SK-N-SH (cell line): ENCODE measurements around the gene DHDH. TPM values are rescaled to one million over a fixed set of nuclear protein-coding genes. Genes with fewer than 3 reads are reported as not detected.
"Not testable (repeated sequence)": the region's sequence is repeated elsewhere in the genome, so short reads cannot be mapped to it uniquely, and the experiment has no call there.

Experiments
- CTCF ChIA-PET: fragments of 300-600, 350-600 bp; formaldehyde crosslinking; extraction: SDS; loops from one replicate; lab custom pipeline; 2021; lab: Yijun Ruan, JAX
- POLR2A ChIA-PET: fragments of 350-600 bp; sonication (Branson Sonifier 250); formaldehyde crosslinking; extraction: SDS; loops from one replicate; lab custom pipeline; 2020; ENCODE audit warnings: antibody characterized with exemption, inconsistent platforms; lab: Yijun Ruan, JAX
- DNase-seq: peaks from one replicate; pipeline ENCODE4 v3.0.0; 2012
- H2AFZ ChIP-seq: fragments of 200-600 bp; sonication (generic); 2 replicates; pipeline ENCODE4 v1.8.1; 2016; ENCODE audit warnings: antibody characterized with exemption, mild to moderate bottlenecking, low read depth
- H3F3A ChIP-seq: fragments of 200-600 bp; sonication (generic); replicated peaks from 2 replicates; pipeline ENCODE3; 2016; ENCODE audit warnings: antibody characterized with exemption, mild to moderate bottlenecking; ENCODE audit not compliant: insufficient read depth
- H3K27ac ChIP-seq, 2 experiments: fragments of 200-500 bp in 1 of 2; fragments of 200-600 bp in 1 of 2; sonication (Bioruptor generic) in 1 of 2; sonication (generic), shearing (Covaris generic) in 1 of 2; 2 replicates each; pipeline versions ENCODE4 v1.5.1 to v1.6.1; 2014 to 2016; ENCODE audit warnings: low read depth in 2 of 2, inconsistent platforms in 1 of 2, low read length in 1 of 2, mild to moderate bottlenecking in 1 of 2, mixed read lengths in 1 of 2
- H3K27me3 ChIP-seq: fragments of 200-600 bp; sonication (generic), shearing (Covaris generic); 2 replicates; pipeline ENCODE4 v1.6.1; 2016; ENCODE audit warnings: mixed run types; ENCODE audit not compliant: insufficient read depth
- H3K36me3 ChIP-seq, 2 experiments: fragments of 200-500 bp in 1 of 2; fragments of 200-600 bp in 1 of 2; sonication (Bioruptor generic) in 1 of 2; sonication (generic) in 1 of 2; replicated peaks in 1 of 2; 2 replicates each; pipeline versions ENCODE3 to v1.5.1; 2014 to 2016; ENCODE audit warnings: low read length in 1 of 2, mild to moderate bottlenecking in 1 of 2; ENCODE audit not compliant: insufficient read depth in 2 of 2, control insufficient read depth in 1 of 2
- H3K4me1 ChIP-seq, 2 experiments: fragments of 200-500 bp in 1 of 2; fragments of 200-600 bp in 1 of 2; sonication (Bioruptor generic) in 1 of 2; sonication (generic), shearing (Covaris generic) in 1 of 2; 2 replicates each; pipeline versions ENCODE4 v1.5.1 to v1.6.1; 2014 to 2016; ENCODE audit warnings: low read depth in 1 of 2, low read length in 1 of 2, mixed run types in 1 of 2; ENCODE audit not compliant: insufficient read depth in 2 of 2, control insufficient read depth in 1 of 2
- H3K4me2 ChIP-seq: fragments of 200-600 bp; sonication (generic), shearing (Covaris generic); 2 replicates; pipeline ENCODE4 v1.6.1; 2017; ENCODE audit warnings: mixed run types
- H3K4me3 ChIP-seq, 2 experiments: fragments of 200-500 bp in 1 of 2; fragments of 200-600 bp in 1 of 2; sonication (Bioruptor generic) in 1 of 2; sonication (generic), shearing (Covaris generic) in 1 of 2; 2 replicates each; pipeline versions ENCODE4 v1.5.1 to v1.8.1; 2014 to 2016; ENCODE audit warnings: low read depth in 2 of 2, inconsistent platforms in 1 of 2, low read length in 1 of 2, mild to moderate bottlenecking in 1 of 2, mixed read lengths in 1 of 2, moderate library complexity in 1 of 2
- H3K79me2 ChIP-seq: fragments of 200-600 bp; sonication (generic); 2 replicates; pipeline ENCODE4 v1.8.1; 2017; ENCODE audit warnings: mild to moderate bottlenecking; ENCODE audit not compliant: insufficient read depth
- H3K9ac ChIP-seq: fragments of 200-600 bp; sonication (generic); 2 replicates; pipeline ENCODE4 v1.6.1; 2017; ENCODE audit warnings: mixed run types
- H3K9me2 ChIP-seq: fragments of 200-600 bp; sonication (generic); 2 replicates; pipeline ENCODE4 v1.6.1; 2017; ENCODE audit warnings: mixed run types
- H3K9me3 ChIP-seq: fragments of 200-600 bp; sonication (generic); 2 replicates; pipeline ENCODE4 v1.6.1; 2017; ENCODE audit warnings: mixed run types, mild to moderate bottlenecking, moderate library complexity
- H4K20me1 ChIP-seq: fragments of 200-600 bp; sonication (generic); 2 replicates; pipeline ENCODE4 v1.6.1; 2017; ENCODE audit warnings: mild to moderate bottlenecking, mixed run types; ENCODE audit not compliant: insufficient read depth
- FOXM1 ChIP-seq: IDR thresholded peaks from 2 replicates; pipeline ENCODE4 v1.4.0; 2012; ENCODE audit warnings: low read depth, mild to moderate bottlenecking
- GABPA ChIP-seq: IDR thresholded peaks from 2 replicates; pipeline ENCODE4 v1.4.0; 2012; ENCODE audit warnings: low read depth, mild to moderate bottlenecking
- IRF3 ChIP-seq: fragments of 150-350 bp; IDR thresholded peaks from 2 replicates; pipeline ENCODE4 v1.6.1; 2016; ENCODE audit warnings: mild to moderate bottlenecking, low read depth, low read length
- MXI1 ChIP-seq: IDR thresholded peaks from 2 replicates; pipeline ENCODE4 v1.6.1; 2012; ENCODE audit warnings: mild to moderate bottlenecking, low read depth, low read length, improper control_type of control experiment
- NRF1 ChIP-seq: IDR thresholded peaks from 2 replicates; pipeline ENCODE4 v1.6.1; 2012; ENCODE audit warnings: low read depth, mild to moderate bottlenecking, low read length
- RXRA ChIP-seq: IDR thresholded peaks from 2 replicates; pipeline ENCODE4 v1.4.0; 2012; ENCODE audit warnings: low read depth, mild to moderate bottlenecking, borderline replicate concordance
- SIN3A ChIP-seq: IDR thresholded peaks from 2 replicates; pipeline ENCODE4 v1.6.1; 2012; ENCODE audit warnings: low read depth, mild to moderate bottlenecking, low read length, moderate library complexity, borderline replicate concordance
- TEAD4 ChIP-seq: IDR thresholded peaks from 2 replicates; pipeline ENCODE4 v1.4.0; 2012; ENCODE audit warnings: mild to moderate bottlenecking, borderline replicate concordance; ENCODE audit not compliant: insufficient read depth
- WGBS: methylation state at CpG from one replicate; pipeline ENCODE4 v1.1.6; 2017; ENCODE audit warnings: low lambda C conversion rate; 5-methylcytosine and 5-hydroxymethylcytosine counted together
- polyA plus RNA-seq, 3 experiments: library from polyadenylated mRNA; depleted of rRNA; stranded (reverse); fragments of >200 nt; gene quantifications; 2 replicates each; pipeline ENCODE4 v1.2.3, GENCODE V29; 2012
- TF ChIP-seq, protein P1 (sequence below): fragments of 150-350 bp; IDR thresholded peaks from 2 replicates; pipeline ENCODE4 v1.6.1; 2017; ENCODE audit warnings: antibody characterized with exemption, low read length, low read depth, borderline replicate concordance
- TF ChIP-seq, protein P2 (sequence below): IDR thresholded peaks from 2 replicates; pipeline ENCODE4 v1.4.0; 2012; ENCODE audit warnings: low read depth, borderline replicate concordance
- TF ChIP-seq, protein P3 (sequence below): IDR thresholded peaks from 2 replicates; pipeline ENCODE4 v1.6.1; 2012; ENCODE audit warnings: mild to moderate bottlenecking, low read depth, low read length, moderate library complexity
- TF ChIP-seq, protein P4 (sequence below): IDR thresholded peaks from 2 replicates; pipeline ENCODE4; 2012

Gene DHDH
- polyA plus RNA-seq, 1 of the 3 experiments (the other 2 are of a cell fraction) = 0.72 TPM

DNA sequence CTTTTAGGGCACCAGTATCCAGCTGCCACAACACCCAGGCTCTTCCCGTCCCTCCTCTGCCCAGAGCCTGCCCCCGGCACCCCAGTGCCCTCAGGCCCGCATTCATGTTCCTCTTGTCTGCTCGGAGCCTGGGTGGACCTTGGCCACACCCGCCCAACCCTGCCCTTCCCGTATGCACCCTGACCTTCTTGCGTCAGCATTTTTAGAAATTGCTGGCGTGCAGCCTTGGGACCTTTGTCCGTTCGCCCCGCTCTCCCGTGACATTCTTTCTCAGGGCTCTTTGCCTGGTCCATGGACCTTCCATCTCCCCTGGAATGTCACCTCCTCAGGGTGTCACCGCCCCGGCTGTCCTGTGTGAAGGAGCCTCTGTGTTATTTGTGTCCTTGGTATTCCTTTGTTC lies 25.8 kb upstream of the DHDH start:
- TF ChIP-seq SIN3A = no peak
- TF ChIP-seq NRF1 = no peak
- TF ChIP-seq FOXM1 = no peak
- TF ChIP-seq RXRA = no peak
- no peak for TF ChIP-seq GABPA
- TF ChIP-seq, protein P1, sequence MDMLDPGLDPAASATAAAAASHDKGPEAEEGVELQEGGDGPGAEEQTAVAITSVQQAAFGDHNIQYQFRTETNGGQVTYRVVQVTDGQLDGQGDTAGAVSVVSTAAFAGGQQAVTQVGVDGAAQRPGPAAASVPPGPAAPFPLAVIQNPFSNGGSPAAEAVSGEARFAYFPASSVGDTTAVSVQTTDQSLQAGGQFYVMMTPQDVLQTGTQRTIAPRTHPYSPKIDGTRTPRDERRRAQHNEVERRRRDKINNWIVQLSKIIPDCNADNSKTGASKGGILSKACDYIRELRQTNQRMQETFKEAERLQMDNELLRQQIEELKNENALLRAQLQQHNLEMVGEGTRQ = no peak
- TF ChIP-seq, protein P2, sequence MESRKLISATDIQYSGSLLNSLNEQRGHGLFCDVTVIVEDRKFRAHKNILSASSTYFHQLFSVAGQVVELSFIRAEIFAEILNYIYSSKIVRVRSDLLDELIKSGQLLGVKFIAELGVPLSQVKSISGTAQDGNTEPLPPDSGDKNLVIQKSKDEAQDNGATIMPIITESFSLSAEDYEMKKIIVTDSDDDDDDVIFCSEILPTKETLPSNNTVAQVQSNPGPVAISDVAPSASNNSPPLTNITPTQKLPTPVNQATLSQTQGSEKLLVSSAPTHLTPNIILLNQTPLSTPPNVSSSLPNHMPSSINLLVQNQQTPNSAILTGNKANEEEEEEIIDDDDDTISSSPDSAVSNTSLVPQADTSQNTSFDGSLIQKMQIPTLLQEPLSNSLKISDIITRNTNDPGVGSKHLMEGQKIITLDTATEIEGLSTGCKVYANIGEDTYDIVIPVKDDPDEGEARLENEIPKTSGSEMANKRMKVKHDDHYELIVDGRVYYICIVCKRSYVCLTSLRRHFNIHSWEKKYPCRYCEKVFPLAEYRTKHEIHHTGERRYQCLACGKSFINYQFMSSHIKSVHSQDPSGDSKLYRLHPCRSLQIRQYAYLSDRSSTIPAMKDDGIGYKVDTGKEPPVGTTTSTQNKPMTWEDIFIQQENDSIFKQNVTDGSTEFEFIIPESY = no peak
- TF ChIP-seq, protein P3, sequence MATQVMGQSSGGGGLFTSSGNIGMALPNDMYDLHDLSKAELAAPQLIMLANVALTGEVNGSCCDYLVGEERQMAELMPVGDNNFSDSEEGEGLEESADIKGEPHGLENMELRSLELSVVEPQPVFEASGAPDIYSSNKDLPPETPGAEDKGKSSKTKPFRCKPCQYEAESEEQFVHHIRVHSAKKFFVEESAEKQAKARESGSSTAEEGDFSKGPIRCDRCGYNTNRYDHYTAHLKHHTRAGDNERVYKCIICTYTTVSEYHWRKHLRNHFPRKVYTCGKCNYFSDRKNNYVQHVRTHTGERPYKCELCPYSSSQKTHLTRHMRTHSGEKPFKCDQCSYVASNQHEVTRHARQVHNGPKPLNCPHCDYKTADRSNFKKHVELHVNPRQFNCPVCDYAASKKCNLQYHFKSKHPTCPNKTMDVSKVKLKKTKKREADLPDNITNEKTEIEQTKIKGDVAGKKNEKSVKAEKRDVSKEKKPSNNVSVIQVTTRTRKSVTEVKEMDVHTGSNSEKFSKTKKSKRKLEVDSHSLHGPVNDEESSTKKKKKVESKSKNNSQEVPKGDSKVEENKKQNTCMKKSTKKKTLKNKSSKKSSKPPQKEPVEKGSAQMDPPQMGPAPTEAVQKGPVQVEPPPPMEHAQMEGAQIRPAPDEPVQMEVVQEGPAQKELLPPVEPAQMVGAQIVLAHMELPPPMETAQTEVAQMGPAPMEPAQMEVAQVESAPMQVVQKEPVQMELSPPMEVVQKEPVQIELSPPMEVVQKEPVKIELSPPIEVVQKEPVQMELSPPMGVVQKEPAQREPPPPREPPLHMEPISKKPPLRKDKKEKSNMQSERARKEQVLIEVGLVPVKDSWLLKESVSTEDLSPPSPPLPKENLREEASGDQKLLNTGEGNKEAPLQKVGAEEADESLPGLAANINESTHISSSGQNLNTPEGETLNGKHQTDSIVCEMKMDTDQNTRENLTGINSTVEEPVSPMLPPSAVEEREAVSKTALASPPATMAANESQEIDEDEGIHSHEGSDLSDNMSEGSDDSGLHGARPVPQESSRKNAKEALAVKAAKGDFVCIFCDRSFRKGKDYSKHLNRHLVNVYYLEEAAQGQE = no peak
- no peak for TF ChIP-seq MXI1
- TF ChIP-seq TEAD4 = no peak
- TF ChIP-seq, protein P4, sequence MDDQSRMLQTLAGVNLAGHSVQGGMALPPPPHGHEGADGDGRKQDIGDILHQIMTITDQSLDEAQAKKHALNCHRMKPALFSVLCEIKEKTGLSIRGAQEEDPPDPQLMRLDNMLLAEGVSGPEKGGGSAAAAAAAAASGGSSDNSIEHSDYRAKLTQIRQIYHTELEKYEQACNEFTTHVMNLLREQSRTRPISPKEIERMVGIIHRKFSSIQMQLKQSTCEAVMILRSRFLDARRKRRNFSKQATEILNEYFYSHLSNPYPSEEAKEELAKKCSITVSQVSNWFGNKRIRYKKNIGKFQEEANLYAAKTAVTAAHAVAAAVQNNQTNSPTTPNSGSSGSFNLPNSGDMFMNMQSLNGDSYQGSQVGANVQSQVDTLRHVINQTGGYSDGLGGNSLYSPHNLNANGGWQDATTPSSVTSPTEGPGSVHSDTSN = no peak
- TF ChIP-seq IRF3 = no peak
- TF ChIP-seq, all 33 proteins: peak for 0
- Histone ChIP-seq H3K4me3 (no peak overlapping the region), H3K27me3 (no peaks in the 10 kb centered on the region), H3K36me3 (peaks cover 19 to 42% of the 10 kb centered on the region in 2 experiments), H3K79me2 (no peaks in the 10 kb centered on the region), H3K4me1 (no peaks in the 10 kb centered on the region; a peak in 1 of 4 replicates), H3K9me2 (no peaks in the 10 kb centered on the region), H3K9ac (no peak overlapping the region), H3K4me2 (no peak overlapping the region), H3K27ac (no peak overlapping the region), H3K9me3 (no peaks in the 10 kb centered on the region), H2AFZ (no peak overlapping the region), H3F3A (no peaks in the 10 kb centered on the region), H4K20me1 (no peaks in the 10 kb centered on the region)
- ChIA-PET POLR2A (no interaction called here), CTCF (no interaction called here)
- 91% methylated on average over 14 of the region's 14 CpGs for WGBS
- DNase-seq = no peak

GRCh38 chr19:48909424-48910077 lies 23.9 kb upstream of the DHDH start:
- H3K79me2 ChIP-seq, DNase-seq, POLR2A ChIA-PET, H3K9me2 ChIP-seq, H3K27me3 ChIP-seq, H3K27ac ChIP-seq, H4K20me1 ChIP-seq, H3F3A ChIP-seq, H3K9me3 ChIP-seq, H3K4me2 ChIP-seq, H3K4me1 ChIP-seq, H3K4me3 ChIP-seq, H2AFZ ChIP-seq, H3K9ac ChIP-seq: not testable (repeated sequence)
- 98% methylated on average over 11 of the region's 11 CpGs for WGBS
- CTCF ChIA-PET = interaction anchor here (0.6 to 1.1 kb wide), 2 partner anchors 61 to 121 kb away, joined by 3 read pairs; no protein-coding TSS in a partner anchor
- H3K36me3 ChIP-seq = peaks cover 27 to 46% of the 10 kb centered on the region in 2 experiments
